ENCODE data around the gene NHS. TPM values are rescaled to one million over a fixed set of nuclear protein-coding genes. Genes with fewer than 3 reads are reported as not detected.

NHS gene
- total and polyA plus RNA-seq, 7 donors: 0.04 to 1.3 (median 0.22) TPM

GRCh38 chrX:17737710-17737985, 362.6 kb downstream of the NHS start:
- Histone ChIP-seq H3K27ac (peak overlapping the region; percentile 84), H3K27me3 (ENCODE audit: insufficient read depth in 3 of 3, low read length in 2 of 3) (peaks cover 0 to 3% (median 0%) of the 10 kb centered on the region in 3 donors), H3K4me3 (peak overlapping the region; percentile 68), H3K4me1 (peaks cover 6% of the 10 kb centered on the region), H3K9me3 (no peaks in the 10 kb centered on the region), H3K36me3 (ENCODE audit: insufficient read depth in 1 of 2, low read depth in 1 of 2) (no peaks in the 10 kb centered on the region)
- intact Hi-C loops (cut with DNase I): loop anchor here in 1 of 2 donors (10.0 kb wide), 1 partner anchor 1247 kb away; the partner anchor contains the start of gene PHKA2
- WGBS, 3 donors: 0 to 30% (median 0%) methylated on average over 13 to 15 of the region's 15 CpGs
- ATAC-seq (peak in 1 of 4 donors; percentile 2), DNase-seq (no peak)
- no peak for TF ChIP-seq CTCF (IDR thresholded peaks at IDR 0.05)

- peak overlapping the region; percentile 84 for H3K27ac ChIP-seq
- intact Hi-C loops (cut with DNase I): loop anchor here in 1 of 2 donors (10.0 kb wide), 1 partner anchor 1247 kb away; the partner anchor contains the start of gene PHKA2
- no peak for TF ChIP-seq CTCF (IDR thresholded peaks at IDR 0.05)
- WGBS, 3 donors: 0 to 33% (median 1%) methylated on average over 32 to 45 of the region's 45 CpGs
- no peaks in the 10 kb centered on the region for H3K9me3 ChIP-seq
- H3K4me1 ChIP-seq: peaks cover 8% of the 10 kb centered on the region
- ATAC-seq (peak in 3 of 4 donors; percentile 16 to 50 (median 43)), DNase-seq (peak; percentile 31 to 58)
- H3K27me3 ChIP-seq (ENCODE audit: insufficient read depth in 3 of 3, low read length in 2 of 3): peaks cover 0 to 3% (median 0%) of the 10 kb centered on the region in 3 donors
- H3K4me3 ChIP-seq: peak overlapping the region; percentile 68
- no peaks in the 10 kb centered on the region for H3K36me3 ChIP-seq (ENCODE audit: insufficient read depth in 1 of 2, low read depth in 1 of 2)
Measured at GRCh38 chrX:17737986-17738713, 363.1 kb downstream of the NHS start.

- Histone ChIP-seq H3K4me3 (peak overlapping the region; percentile 68), H3K27ac (peak overlapping the region; percentile 84), H3K9me3 (no peaks in the 10 kb centered on the region), H3K4me1 (peaks cover 9% of the 10 kb centered on the region), H3K27me3 (ENCODE audit: insufficient read depth in 3 of 3, low read length in 2 of 3) (peaks cover 0 to 3% (median 0%) of the 10 kb centered on the region in 3 donors), H3K36me3 (ENCODE audit: insufficient read depth in 1 of 2, low read depth in 1 of 2) (no peaks in the 10 kb centered on the region)
- intact Hi-C loops (cut with DNase I): loop anchor here in 1 of 2 donors (10.0 kb wide), 1 partner anchor 1246 kb away; the partner anchor contains the start of gene PHKA2
- no peak for TF ChIP-seq CTCF (IDR thresholded peaks at IDR 0.05)
- 34 to 52% (median 47%) methylated on average over 6 of the region's 6 CpGs for WGBS, 3 donors
- ATAC-seq (no peak), DNase-seq (no peak)
Measured at GRCh38 chrX:17738737-17739535, 363.9 kb downstream of the NHS start.

GRCh38 chrX:17740137-17741122, 365.4 kb downstream of the NHS start:
- H3K9me3 ChIP-seq: no peaks in the 10 kb centered on the region
- H3K27me3 ChIP-seq (ENCODE audit: insufficient read depth in 3 of 3, low read length in 2 of 3): no peaks in the 10 kb centered on the region
- no peak for ATAC-seq
- 38 to 60% (median 55%) methylated on average over 11 of the region's 11 CpGs for WGBS, 3 donors
- no peak for DNase-seq
- H3K4me1 ChIP-seq: peaks cover 13% of the 10 kb centered on the region
- peak overlapping the region; percentile 7 for H3K4me3 ChIP-seq
- H3K27ac ChIP-seq: peak overlapping the region; percentile 48
- H3K36me3 ChIP-seq (ENCODE audit: insufficient read depth in 1 of 2, low read depth in 1 of 2): no peaks in the 10 kb centered on the region
- TF ChIP-seq CTCF (IDR thresholded peaks at IDR 0.05): no peak
- intact Hi-C loops (cut with DNase I): no loop called here

Measured in psoas muscle (tissue), 8 donors.